Tibial artery (tissue), 4 donors: ENCODE results near the gene SOX5.

ENCODE experiments used
- DNase-seq, 2 donors: peaks; one replicate each; pipeline ENCODE4 v3.0.0-alpha.2; 2019
- H3K27ac ChIP-seq, 2 donors: fragments of 200-600 bp; sonication (generic) in 1 of 2; 1 replicate in 1 of 2; 2 replicates in 1 of 2; pipeline ENCODE4 v1.5.1; 2018 to 2019; ENCODE audit warnings: mild to moderate bottlenecking in 1 of 2
- H3K27me3 ChIP-seq, 2 donors: fragments of 200-600 bp; sonication (generic) in 1 of 2; one replicate each; pipeline versions ENCODE4 v1.5.1 to v1.6.0; 2016 to 2019
- H3K36me3 ChIP-seq, 3 donors: fragments of 200-600 bp; sonication (generic) in 2 of 3; one replicate each; pipeline ENCODE4 v1.5.1; 2016 to 2019; ENCODE audit warnings: mild to moderate bottlenecking in 2 of 3
- H3K4me1 ChIP-seq, 4 donors: fragments of 200-600 bp; sonication (generic) in 2 of 4; 1 replicate in 3 of 4; 2 replicates in 1 of 4; pipeline ENCODE4 v1.5.1; 2016 to 2019
- H3K4me3 ChIP-seq, 2 donors: fragments of 200-600 bp; sonication (generic) in 1 of 2; 1 replicate in 1 of 2; 2 replicates in 1 of 2; pipeline ENCODE4 v1.5.1; 2018 to 2019; ENCODE audit warnings: mild to moderate bottlenecking in 2 of 2
- H3K9me3 ChIP-seq, 3 donors: fragments of 200-600 bp; sonication (generic) in 1 of 3; one replicate each; pipeline ENCODE4 v1.5.1; 2016 to 2019
- intact Hi-C: fragments of 100-400 bp; cut with DNase I; formaldehyde crosslinking; loops from one replicate; pipeline ENCODE4 v1.15.0; 2023; ENCODE audit warnings: low total_unique reads
- TF ChIP-seq, protein P1 (sequence below), 2 experiments: fragments of 200-600 bp in 1 of 2; fragments of 450-650 bp in 1 of 2; IDR thresholded peaks; one replicate each; pipeline ENCODE4 v1.5.1; 2017 to 2019; ENCODE audit warnings: antibody characterized with exemption in 2 of 2, mild to moderate bottlenecking in 1 of 2, moderate library complexity in 1 of 2

SOX5 gene

DNA sequence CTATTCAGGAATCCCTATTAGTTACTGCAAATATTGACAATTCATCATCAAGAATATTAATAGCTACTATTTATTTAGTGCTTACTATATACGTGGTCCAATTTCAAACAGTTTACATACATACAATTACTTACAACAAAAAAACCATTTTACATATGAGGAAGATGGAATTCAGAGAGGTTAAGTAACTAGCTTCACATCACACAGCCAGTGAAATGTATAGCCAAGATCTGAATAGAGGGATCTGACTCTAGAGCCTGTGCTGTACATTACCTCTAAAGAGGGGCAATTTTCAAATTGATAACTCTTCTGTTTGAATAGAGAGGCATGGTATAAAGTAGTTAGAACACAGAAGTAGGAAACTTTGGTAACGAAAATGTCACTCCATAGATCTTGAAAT, 18.3 kb downstream of the SOX5 start:
- no peaks in the 10 kb centered on the region for H3K9me3 ChIP-seq
- no peaks in the 10 kb centered on the region for H3K27me3 ChIP-seq
- no peak for DNase-seq
- TF ChIP-seq, protein P1, sequence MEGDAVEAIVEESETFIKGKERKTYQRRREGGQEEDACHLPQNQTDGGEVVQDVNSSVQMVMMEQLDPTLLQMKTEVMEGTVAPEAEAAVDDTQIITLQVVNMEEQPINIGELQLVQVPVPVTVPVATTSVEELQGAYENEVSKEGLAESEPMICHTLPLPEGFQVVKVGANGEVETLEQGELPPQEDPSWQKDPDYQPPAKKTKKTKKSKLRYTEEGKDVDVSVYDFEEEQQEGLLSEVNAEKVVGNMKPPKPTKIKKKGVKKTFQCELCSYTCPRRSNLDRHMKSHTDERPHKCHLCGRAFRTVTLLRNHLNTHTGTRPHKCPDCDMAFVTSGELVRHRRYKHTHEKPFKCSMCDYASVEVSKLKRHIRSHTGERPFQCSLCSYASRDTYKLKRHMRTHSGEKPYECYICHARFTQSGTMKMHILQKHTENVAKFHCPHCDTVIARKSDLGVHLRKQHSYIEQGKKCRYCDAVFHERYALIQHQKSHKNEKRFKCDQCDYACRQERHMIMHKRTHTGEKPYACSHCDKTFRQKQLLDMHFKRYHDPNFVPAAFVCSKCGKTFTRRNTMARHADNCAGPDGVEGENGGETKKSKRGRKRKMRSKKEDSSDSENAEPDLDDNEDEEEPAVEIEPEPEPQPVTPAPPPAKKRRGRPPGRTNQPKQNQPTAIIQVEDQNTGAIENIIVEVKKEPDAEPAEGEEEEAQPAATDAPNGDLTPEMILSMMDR (IDR thresholded peaks at IDR 0.05), result no peak
- H3K27ac ChIP-seq, result no peak overlapping the region
- no peaks in the 10 kb centered on the region for H3K36me3 ChIP-seq
- no peak overlapping the region for H3K4me3 ChIP-seq
- intact Hi-C loops, result no loop called here
- no peaks in the 10 kb centered on the region for H3K4me1 ChIP-seq

DNA sequence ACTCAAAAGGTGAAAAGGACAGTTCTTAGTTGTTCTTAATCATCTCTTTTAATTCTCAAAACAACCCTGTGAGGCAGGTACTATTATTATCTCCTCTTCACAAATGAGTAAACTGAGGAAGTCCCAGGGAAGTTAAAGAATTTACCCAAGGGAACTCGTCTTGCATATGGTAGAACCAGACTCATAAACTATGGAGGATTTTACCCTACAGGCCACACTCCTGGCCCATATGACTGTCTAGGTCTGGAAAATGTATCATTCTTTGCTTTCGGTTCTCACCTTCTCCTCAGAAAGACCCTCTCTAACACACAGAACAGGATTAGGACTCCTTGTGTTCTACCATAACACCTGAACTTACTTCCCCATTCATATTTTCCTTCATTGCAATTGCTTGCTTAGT, 18.9 kb downstream of the SOX5 start:
- Histone ChIP-seq H3K27me3 (no peaks in the 10 kb centered on the region), H3K27ac (no peak overlapping the region), H3K36me3 (no peaks in the 10 kb centered on the region), H3K4me1 (no peaks in the 10 kb centered on the region), H3K9me3 (no peaks in the 10 kb centered on the region), H3K4me3 (no peak overlapping the region)
- DNase-seq, result no peak
- intact Hi-C loops, result no loop called here
- TF ChIP-seq, protein P1 (IDR thresholded peaks at IDR 0.05), result no peak

DNA sequence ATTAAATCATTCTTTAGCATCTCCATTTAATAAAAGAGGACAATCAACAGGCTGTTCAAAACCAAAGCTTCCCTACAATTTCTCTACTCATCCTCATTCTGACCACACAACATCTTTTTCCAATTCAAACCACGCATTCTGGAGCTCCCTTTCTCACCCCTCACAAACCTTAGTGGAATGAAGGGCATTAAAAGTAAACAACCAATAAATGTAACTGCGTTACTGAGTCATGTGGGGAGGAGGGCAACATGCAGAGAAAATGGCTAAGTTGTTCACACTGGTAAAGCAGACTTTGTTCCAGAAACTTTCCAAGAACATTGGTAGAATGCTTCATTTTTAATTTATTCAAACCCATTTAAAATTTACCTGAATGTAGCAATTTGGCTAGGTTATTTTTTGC, 19.6 kb downstream of the SOX5 start:
- Histone ChIP-seq H3K36me3 (no peaks in the 10 kb centered on the region), H3K4me1 (no peaks in the 10 kb centered on the region), H3K4me3 (no peak overlapping the region), H3K27ac (no peak overlapping the region), H3K27me3 (no peaks in the 10 kb centered on the region), H3K9me3 (no peaks in the 10 kb centered on the region)
- no peak for DNase-seq
- TF ChIP-seq, protein P1 (IDR thresholded peaks at IDR 0.05), result no peak
- intact Hi-C loops, result no loop called here

DNA sequence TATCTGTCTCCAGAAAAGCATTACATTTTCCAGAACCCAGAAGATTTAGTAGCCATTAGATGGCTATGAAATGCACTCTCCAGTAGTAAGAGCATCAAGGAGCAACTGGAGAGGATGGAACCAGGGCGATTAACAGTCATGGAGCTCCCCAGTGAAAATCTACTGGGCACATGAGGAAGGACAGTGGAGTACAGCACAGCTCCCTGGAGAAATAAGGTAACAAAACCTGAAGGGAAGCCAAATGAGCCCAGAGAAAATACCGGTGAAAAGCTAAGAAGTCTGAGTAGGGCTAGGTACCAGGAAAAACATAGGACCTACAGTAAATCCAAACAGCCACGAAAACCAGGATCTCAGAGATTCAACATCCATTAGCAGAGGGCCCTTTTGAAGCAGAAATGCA, 21.6 kb downstream of the SOX5 start:
- Histone ChIP-seq H3K36me3 (no peaks in the 10 kb centered on the region), H3K4me3 (no peak overlapping the region), H3K27ac (no peak overlapping the region), H3K4me1 (no peaks in the 10 kb centered on the region), H3K27me3 (no peaks in the 10 kb centered on the region), H3K9me3 (no peaks in the 10 kb centered on the region)
- no peak for DNase-seq
- TF ChIP-seq, protein P1 (IDR thresholded peaks at IDR 0.05), result no peak
- intact Hi-C loops, result no loop called here

DNA sequence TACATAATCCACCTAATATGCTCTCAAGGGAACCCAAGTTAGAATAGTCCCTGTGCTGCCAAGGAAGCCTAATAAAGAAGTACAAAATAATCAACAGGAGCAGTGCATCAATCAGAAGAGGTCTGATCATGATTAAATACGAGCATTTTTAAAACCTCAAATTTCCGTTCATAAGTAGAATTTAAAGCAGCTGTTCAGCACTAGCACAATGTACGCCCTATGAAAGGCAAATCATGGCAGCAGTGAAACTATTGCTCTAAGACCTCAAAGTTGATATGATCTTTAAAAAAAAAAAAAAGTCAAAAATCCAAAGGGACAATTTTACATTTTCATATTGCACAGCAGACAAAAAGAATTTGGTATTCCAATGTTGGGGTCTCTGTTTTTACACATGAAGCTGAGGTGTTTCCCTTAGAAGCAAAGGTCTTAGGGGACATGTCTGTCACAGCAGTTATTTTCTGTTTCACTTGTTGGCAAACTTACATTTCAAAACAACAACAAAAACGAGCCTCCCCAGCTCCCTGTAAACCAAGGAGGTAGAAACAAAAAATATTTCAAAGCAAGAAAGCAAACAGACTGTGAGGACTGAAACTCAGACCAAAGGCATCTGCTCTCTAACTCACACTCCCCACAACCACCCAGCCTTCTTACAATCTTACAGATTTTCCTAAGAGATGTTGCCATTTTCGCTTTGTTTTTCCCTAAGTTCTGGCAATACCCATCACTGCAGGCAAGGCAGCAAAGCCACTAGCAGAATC, 28.2 kb downstream of the SOX5 start:
- intact Hi-C loops, result no loop called here
- Histone ChIP-seq H3K4me3 (no peak overlapping the region), H3K4me1 (peaks cover 0 to 5% (median 0%) of the 10 kb centered on the region in 4 donors), H3K27ac (no peak overlapping the region), H3K9me3 (no peaks in the 10 kb centered on the region), H3K36me3 (no peaks in the 10 kb centered on the region), H3K27me3 (no peaks in the 10 kb centered on the region)
- TF ChIP-seq, protein P1 (IDR thresholded peaks at IDR 0.05), result no peak
- DNase-seq, result no peak
